Endothelial cell of umbilical vein (primary cell): ENCODE measurements around the gene GRAMD4.

Experiments
- EZH2 ChIP-seq: IDR thresholded peaks from 2 replicates; pipeline ENCODE4 v1.6.1; 2012; ENCODE audit warnings: borderline replicate concordance, low read depth, mild to moderate bottlenecking, moderate library complexity, low read length, inconsistent platforms; ENCODE audit not compliant: severe bottlenecking
- POLR2A ChIP-seq: IDR thresholded peaks from 2 replicates; pipeline ENCODE4 v1.6.1; 2012; ENCODE audit warnings: low read depth, mild to moderate bottlenecking, control low read depth, low read length
- TF ChIP-seq, protein P1 (sequence below), 2 donors: IDR thresholded peaks; 1 replicate in 1 of 2; 2 replicates in 1 of 2; pipeline ENCODE4 v1.5.1; 2011; ENCODE audit warnings: low read length in 2 of 2, mild to moderate bottlenecking in 2 of 2, moderate library complexity in 2 of 2, control low read depth in 1 of 2, inconsistent platforms in 1 of 2, low read depth in 1 of 2; ENCODE audit not compliant: insufficient read depth in 1 of 2; ENCODE audit errors: extremely low read depth in 1 of 2

DNA sequence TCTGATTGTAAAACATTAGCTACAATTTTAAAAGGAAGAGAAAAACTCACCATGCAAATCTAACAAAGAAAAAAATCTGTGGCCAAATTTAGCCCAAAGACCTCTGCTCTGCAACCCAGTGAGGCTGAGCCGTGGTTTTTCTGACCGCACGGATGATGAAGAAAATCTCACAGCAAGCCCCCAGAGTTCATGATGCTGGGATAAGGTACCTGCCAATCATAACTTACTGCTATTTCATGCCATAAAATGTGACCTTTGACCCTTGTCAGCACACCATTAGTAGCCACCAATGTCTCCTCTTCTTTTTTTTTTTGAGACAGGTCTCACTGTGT is 106.8 kb downstream of the GRAMD4 start:
- TF ChIP-seq, protein P1, sequence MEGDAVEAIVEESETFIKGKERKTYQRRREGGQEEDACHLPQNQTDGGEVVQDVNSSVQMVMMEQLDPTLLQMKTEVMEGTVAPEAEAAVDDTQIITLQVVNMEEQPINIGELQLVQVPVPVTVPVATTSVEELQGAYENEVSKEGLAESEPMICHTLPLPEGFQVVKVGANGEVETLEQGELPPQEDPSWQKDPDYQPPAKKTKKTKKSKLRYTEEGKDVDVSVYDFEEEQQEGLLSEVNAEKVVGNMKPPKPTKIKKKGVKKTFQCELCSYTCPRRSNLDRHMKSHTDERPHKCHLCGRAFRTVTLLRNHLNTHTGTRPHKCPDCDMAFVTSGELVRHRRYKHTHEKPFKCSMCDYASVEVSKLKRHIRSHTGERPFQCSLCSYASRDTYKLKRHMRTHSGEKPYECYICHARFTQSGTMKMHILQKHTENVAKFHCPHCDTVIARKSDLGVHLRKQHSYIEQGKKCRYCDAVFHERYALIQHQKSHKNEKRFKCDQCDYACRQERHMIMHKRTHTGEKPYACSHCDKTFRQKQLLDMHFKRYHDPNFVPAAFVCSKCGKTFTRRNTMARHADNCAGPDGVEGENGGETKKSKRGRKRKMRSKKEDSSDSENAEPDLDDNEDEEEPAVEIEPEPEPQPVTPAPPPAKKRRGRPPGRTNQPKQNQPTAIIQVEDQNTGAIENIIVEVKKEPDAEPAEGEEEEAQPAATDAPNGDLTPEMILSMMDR (IDR thresholded peaks at IDR 0.05; ENCODE audit: extremely low read depth in 1 of 2, insufficient read depth in 1 of 2, low read depth in 1 of 2, low read length in 2 of 2), result no peak
- TF ChIP-seq EZH2, result no peak
- no peak for TF ChIP-seq POLR2A
